ENCODE measurements around the gene RIPK1. TPM values are rescaled to one million over a fixed set of nuclear protein-coding genes. Genes with fewer than 3 reads are reported as not detected.
A peak's percentile ranks its signal among the peaks of the same experiment; 100 is the strongest.

RIPK1 gene
- total RNA-seq, 2 donors from 2014 or later, result 23.5 to 30.6 TPM

- H3K9me3 ChIP-seq, result no peaks in the 10 kb centered on the region
- H3K27me3 ChIP-seq, result no peaks in the 10 kb centered on the region
- H3K4me1 ChIP-seq, result no peaks in the 10 kb centered on the region
- H3K4me3 ChIP-seq, result no peak overlapping the region
- TF ChIP-seq CTCF (IDR thresholded peaks at IDR 0.05), result no peak
- no peak overlapping the region for H3K9ac ChIP-seq (ENCODE audit: low read depth in 2 of 2, low read length in 2 of 2)
- no peak for DNase-seq
- H3K36me3 ChIP-seq, result peaks cover 31% of the 10 kb centered on the region
- intact Hi-C loops (cut with DNase I), result no loop called here
- H3K27ac ChIP-seq, result no peak overlapping the region
Observed at GRCh38 chr6:3085074-3085473, 16.8 kb downstream of the RIPK1 start.

- H3K27me3 ChIP-seq, result no peaks in the 10 kb centered on the region
Observed at GRCh38 chr6:3086282-3086946, 18.1 kb downstream of the RIPK1 start.

GRCh38 chr6:3088446-3088845, 20.2 kb downstream of the RIPK1 start:
- H3K4me1 ChIP-seq, result no peaks in the 10 kb centered on the region
- no peaks in the 10 kb centered on the region for H3K27me3 ChIP-seq
- no peak overlapping the region for H3K9ac ChIP-seq (ENCODE audit: low read depth in 2 of 2, low read length in 2 of 2)
- H3K4me3 ChIP-seq, result no peak overlapping the region
- no peak for DNase-seq
- TF ChIP-seq CTCF (IDR thresholded peaks at IDR 0.05), result no peak
- peak overlapping the region; percentile 7 for H3K27ac ChIP-seq
- intact Hi-C loops (cut with DNase I), result no loop called here
- peaks cover 26% of the 10 kb centered on the region for H3K36me3 ChIP-seq
- no peaks in the 10 kb centered on the region for H3K9me3 ChIP-seq

More at GRCh38 chr6:3086282-3086946, 18.1 kb downstream of the RIPK1 start:
- H3K36me3 ChIP-seq, result peaks cover 26% of the 10 kb centered on the region
- no peaks in the 10 kb centered on the region for H3K9me3 ChIP-seq
- H3K4me1 ChIP-seq, result no peaks in the 10 kb centered on the region
- intact Hi-C loops (cut with DNase I), result no loop called here
- H3K4me3 ChIP-seq, result no peak overlapping the region
- no peak for TF ChIP-seq CTCF (IDR thresholded peaks at IDR 0.05)
- no peak overlapping the region for H3K9ac ChIP-seq (ENCODE audit: low read depth in 2 of 2, low read length in 2 of 2)
- H3K27ac ChIP-seq, result no peak overlapping the region
- DNase-seq, result no peak

- TF ChIP-seq CTCF (IDR thresholded peaks at IDR 0.05), result no peak
- Histone ChIP-seq H3K27me3 (no peaks in the 10 kb centered on the region), H3K27ac (peak overlapping the region; percentile 7), H3K4me3 (no peak overlapping the region), H3K36me3 (peaks cover 26% of the 10 kb centered on the region), H3K4me1 (no peaks in the 10 kb centered on the region), H3K9me3 (no peaks in the 10 kb centered on the region), H3K9ac (ENCODE audit: low read depth in 2 of 2, low read length in 2 of 2) (no peak overlapping the region)
- no peak for DNase-seq
- intact Hi-C loops (cut with DNase I), result no loop called here
Observed at GRCh38 chr6:3088968-3089367, 20.7 kb downstream of the RIPK1 start.

GRCh38 chr6:3090013-3090412, 21.7 kb downstream of the RIPK1 start:
- no peak overlapping the region for H3K4me3 ChIP-seq
- no peaks in the 10 kb centered on the region for H3K9me3 ChIP-seq
- no peak for DNase-seq
- H3K36me3 ChIP-seq, result peaks cover 26% of the 10 kb centered on the region
- no peaks in the 10 kb centered on the region for H3K27me3 ChIP-seq
- H3K4me1 ChIP-seq, result no peaks in the 10 kb centered on the region
- intact Hi-C loops (cut with DNase I), result no loop called here
- H3K27ac ChIP-seq, result no peak overlapping the region
- no peak overlapping the region for H3K9ac ChIP-seq (ENCODE audit: low read depth in 2 of 2, low read length in 2 of 2)
- no peak for TF ChIP-seq CTCF (IDR thresholded peaks at IDR 0.05)
